Peyer's patch (tissue), 4 donors: Measurements from ENCODE around the gene MAML3. TPM values are rescaled to one million over a fixed set of nuclear protein-coding genes. Genes with fewer than 3 reads are reported as not detected.

ENCODE experiments used
- DNase-seq, 3 donors: peaks; one replicate each; pipeline ENCODE4 v3.0.0-alpha.2; 2017 to 2019
- H3K27ac ChIP-seq, 4 donors: fragments of 200-600 bp; sonication (generic); one replicate each; pipeline ENCODE4 v1.5.1; 2016 to 2019
- H3K27me3 ChIP-seq, 2 donors: fragments of 200-600 bp; sonication (generic); one replicate each; pipeline ENCODE4 v1.5.1; 2019
- H3K36me3 ChIP-seq, 3 donors: fragments of 200-600 bp; sonication (generic); one replicate each; pipeline ENCODE4 v1.5.1; 2016 to 2019
- H3K4me1 ChIP-seq, 4 donors: fragments of 200-600 bp; sonication (generic); one replicate each; pipeline ENCODE4 v1.5.1; 2016 to 2019
- H3K4me3 ChIP-seq, 4 donors: fragments of 200-600 bp; sonication (generic); 1 replicate in 3 of 4; 2 replicates in 1 of 4; pipeline ENCODE4 v1.5.1; 2016 to 2019; ENCODE audit warnings: mild to moderate bottlenecking in 1 of 4
- H3K9me3 ChIP-seq, 4 donors: fragments of 200-600 bp; sonication (generic); one replicate each; pipeline ENCODE4 v1.5.1; 2016 to 2019; ENCODE audit warnings: mild to moderate bottlenecking in 1 of 4
- CTCF ChIP-seq, 6 experiments: fragments of 450-650 bp in 4 of 6; fragments of 200-600 bp in 2 of 6; sonication (generic) in 1 of 6; IDR thresholded peaks; one replicate each; pipeline ENCODE4 v1.5.1; 2017 to 2019; ENCODE audit warnings: antibody characterized with exemption in 6 of 6, mild to moderate bottlenecking in 3 of 6, moderate library complexity in 1 of 6
- POLR2A ChIP-seq, 2 donors: fragments of 450-650 bp; IDR thresholded peaks; one replicate each; pipeline ENCODE4 v1.5.1; 2017; ENCODE audit warnings: antibody characterized with exemption in 2 of 2, mild to moderate bottlenecking in 2 of 2, moderate library complexity in 2 of 2
- total RNA-seq, 4 donors: library from RNA; depleted of rRNA; stranded (reverse); fragments of >200 nt; gene quantifications; one replicate each; pipeline ENCODE4 v1.1.0, GENCODE V29; 2016

The MAML3 gene
- total RNA-seq, 4 donors from 2014 or later = 6.5 to 44.6 (median 22.1) TPM

DNA sequence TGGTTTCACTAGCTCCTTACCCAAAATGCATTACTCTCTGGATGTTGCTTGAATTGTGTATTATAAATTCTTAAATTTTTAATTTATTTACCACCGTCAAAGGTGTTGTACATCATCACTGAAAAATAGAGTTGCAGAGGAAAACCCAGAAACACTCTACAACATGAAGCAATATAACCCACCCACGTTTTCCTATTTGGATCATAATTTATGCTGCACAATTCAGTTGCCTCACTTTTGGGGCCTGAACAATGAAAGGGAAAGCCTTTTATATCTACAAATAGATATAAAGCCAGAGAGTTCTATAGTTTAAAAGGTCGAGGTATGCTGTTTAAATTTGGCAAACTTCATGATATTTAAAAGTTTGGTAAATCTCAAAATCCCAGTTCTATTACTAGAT, 372.9 kb downstream of the MAML3 start:
- H3K4me3 ChIP-seq = no peak overlapping the region

DNA sequence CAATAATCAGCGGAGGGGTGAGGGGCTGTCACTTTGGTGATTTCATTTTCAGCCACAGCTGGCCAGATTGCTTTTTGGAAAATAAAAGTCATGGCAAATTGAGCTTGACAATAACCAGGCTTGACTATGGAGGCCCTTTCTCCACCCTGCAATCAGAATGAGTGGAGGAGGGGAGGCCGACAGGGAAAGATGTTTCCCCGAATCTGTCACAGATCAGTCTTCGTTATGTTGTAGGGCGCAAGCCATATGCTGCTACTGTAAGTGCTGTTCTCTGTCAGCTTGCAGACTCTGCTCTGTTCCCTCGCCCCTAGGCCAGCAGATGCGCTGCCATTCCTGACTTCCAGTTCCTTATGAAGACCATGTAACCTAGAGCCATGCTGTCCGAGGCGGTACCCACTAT, 374.3 kb downstream of the MAML3 start:
- peaks cover 0 to 10% (median 0%) of the 10 kb centered on the region in 4 donors for H3K4me1 ChIP-seq
- TF ChIP-seq POLR2A (IDR thresholded peaks at IDR 0.05) (no peak), CTCF (IDR thresholded peaks at IDR 0.05) (no peak)
- H3K36me3 ChIP-seq = no peaks in the 10 kb centered on the region
- no peaks in the 10 kb centered on the region for H3K27me3 ChIP-seq
- H3K27ac ChIP-seq = no peak overlapping the region
- DNase-seq = no peak
- no peak overlapping the region for H3K4me3 ChIP-seq
- H3K9me3 ChIP-seq = no peaks in the 10 kb centered on the region

More for the DNA sequence above, 372.9 kb downstream of the MAML3 start:
- Histone ChIP-seq H3K4me1 (peaks cover 0 to 3% (median 0%) of the 10 kb centered on the region in 4 donors), H3K27me3 (no peaks in the 10 kb centered on the region), H3K36me3 (no peaks in the 10 kb centered on the region), H3K27ac (no peak overlapping the region), H3K9me3 (no peaks in the 10 kb centered on the region)
- no peak for DNase-seq
- no peak for TF ChIP-seq POLR2A (IDR thresholded peaks at IDR 0.05)
- TF ChIP-seq CTCF (IDR thresholded peaks at IDR 0.05) = no peak

- Histone ChIP-seq H3K4me1 (peaks cover 0 to 10% (median 0%) of the 10 kb centered on the region in 4 donors), H3K36me3 (no peaks in the 10 kb centered on the region), H3K9me3 (no peaks in the 10 kb centered on the region), H3K27ac (no peak overlapping the region), H3K4me3 (no peak overlapping the region), H3K27me3 (no peaks in the 10 kb centered on the region)
- TF ChIP-seq POLR2A (IDR thresholded peaks at IDR 0.05) (no peak), CTCF (IDR thresholded peaks at IDR 0.05) (no peak)
- DNase-seq = no peak
Observed at GRCh38 chr4:139777757-139778156, 376.2 kb downstream of the MAML3 start.

- no peak for DNase-seq
- no peak overlapping the region for H3K4me3 ChIP-seq
- H3K4me1 ChIP-seq = peaks cover 0 to 10% (median 0%) of the 10 kb centered on the region in 4 donors
- H3K27ac ChIP-seq = no peak overlapping the region
- H3K27me3 ChIP-seq = no peaks in the 10 kb centered on the region
- no peaks in the 10 kb centered on the region for H3K9me3 ChIP-seq
- no peak for TF ChIP-seq POLR2A (IDR thresholded peaks at IDR 0.05)
- TF ChIP-seq CTCF (IDR thresholded peaks at IDR 0.05) = no peak
- no peaks in the 10 kb centered on the region for H3K36me3 ChIP-seq
Observed at GRCh38 chr4:139776235-139776634, 377.7 kb downstream of the MAML3 start.

DNA sequence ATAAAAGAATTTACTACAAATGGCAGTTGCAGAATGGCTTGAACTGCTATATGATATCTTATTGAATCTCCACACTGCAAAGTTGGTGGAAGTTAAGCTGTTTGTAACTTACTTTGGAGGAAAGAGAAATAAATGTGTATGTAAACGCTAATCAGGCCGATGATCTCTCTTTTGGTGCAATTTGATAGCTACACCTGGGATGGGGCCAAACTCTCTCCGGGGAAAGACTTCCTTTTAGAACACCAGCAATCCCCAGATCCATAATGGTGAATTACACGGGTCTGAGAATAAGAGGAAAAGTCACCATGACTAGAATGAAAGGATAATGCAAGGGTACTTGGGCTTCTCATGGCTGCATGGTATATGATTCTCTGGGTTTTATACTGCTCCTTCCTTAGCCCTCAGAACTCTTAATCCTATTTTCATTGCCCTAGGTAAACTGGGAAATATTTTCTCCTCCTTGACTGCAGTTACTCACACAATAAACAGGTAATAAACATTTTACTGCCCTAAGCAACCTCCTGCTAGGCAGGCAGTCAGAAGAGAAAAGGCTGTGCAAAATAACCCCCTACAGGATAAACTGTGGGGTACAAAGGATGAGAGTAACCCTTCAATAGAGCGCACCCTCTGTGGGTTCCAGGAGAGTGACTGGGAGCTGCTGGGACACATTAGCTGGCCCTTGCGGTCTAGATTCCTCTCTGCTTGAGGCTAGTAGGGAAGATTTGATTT, 379.1 kb downstream of the MAML3 start:
- no peak for DNase-seq
- H3K9me3 ChIP-seq = no peaks in the 10 kb centered on the region
- H3K36me3 ChIP-seq = no peaks in the 10 kb centered on the region
- peaks cover 0 to 10% (median 0%) of the 10 kb centered on the region in 4 donors for H3K4me1 ChIP-seq
- TF ChIP-seq CTCF (IDR thresholded peaks at IDR 0.05) = no peak
- no peak overlapping the region for H3K4me3 ChIP-seq
- H3K27me3 ChIP-seq = no peaks in the 10 kb centered on the region
- no peak overlapping the region for H3K27ac ChIP-seq
